HEK293 (cell line): ENCODE results near the gene HIF3A.

ENCODE experiments used
- RBAK ChIP-seq: fragments of 450-650 bp; formaldehyde crosslinking; IDR thresholded peaks from 2 replicates; pipeline ENCODE4 v1.5.1; 2016; ENCODE audit warnings: missing biosample characterization, missing genetic modification characterization
- ZNF133 ChIP-seq: fragments of 450-650 bp; formaldehyde crosslinking; IDR thresholded peaks from 2 replicates; pipeline ENCODE4 v1.5.1; 2016; ENCODE audit warnings: missing biosample characterization, missing genetic modification characterization
- ZNF221 ChIP-seq: fragments of 450-650 bp; formaldehyde crosslinking; IDR thresholded peaks from 2 replicates; pipeline ENCODE4 v1.5.1; 2017; ENCODE audit warnings: missing biosample characterization, missing genetic modification characterization, borderline replicate concordance
- ZNF23 ChIP-seq: fragments of 450-650 bp; formaldehyde crosslinking; IDR thresholded peaks from 2 replicates; pipeline ENCODE4 v1.5.1; 2016; ENCODE audit warnings: missing biosample characterization, missing genetic modification characterization, borderline replicate concordance
- ZNF292 ChIP-seq: fragments of 450-650 bp; formaldehyde crosslinking; IDR thresholded peaks from 2 replicates; pipeline ENCODE4 v1.5.1; 2016; ENCODE audit warnings: low read depth, missing biosample characterization, missing genetic modification characterization, borderline replicate concordance
- ZNF416 ChIP-seq: fragments of 450-650 bp; formaldehyde crosslinking; IDR thresholded peaks from 2 replicates; pipeline ENCODE4 v1.5.1; 2016; ENCODE audit warnings: missing biosample characterization, missing genetic modification characterization
- ZNF473 ChIP-seq: fragments of 450-650 bp; formaldehyde crosslinking; IDR thresholded peaks from 2 replicates; pipeline ENCODE4 v1.5.1; 2017; ENCODE audit warnings: missing biosample characterization, missing genetic modification characterization
- ZNF777 ChIP-seq: fragments of 450-650 bp; formaldehyde crosslinking; IDR thresholded peaks from 2 replicates; pipeline ENCODE4 v1.5.1; 2017; ENCODE audit warnings: missing biosample characterization, missing genetic modification characterization, borderline replicate concordance
- ZNF792 ChIP-seq: fragments of 450-650 bp; formaldehyde crosslinking; IDR thresholded peaks from 2 replicates; pipeline ENCODE4 v1.5.1; 2016; ENCODE audit warnings: missing biosample characterization, missing genetic modification characterization
- TF ChIP-seq, protein P1 (sequence below): fragments of 450-650 bp; formaldehyde crosslinking; IDR thresholded peaks from 2 replicates; pipeline ENCODE4 v1.5.1; 2016; ENCODE audit warnings: missing biosample characterization, missing genetic modification characterization
- TF ChIP-seq, protein P2 (sequence below): fragments of 450-650 bp; formaldehyde crosslinking; IDR thresholded peaks from 2 replicates; pipeline ENCODE4 v1.5.1; 2017; ENCODE audit warnings: missing biosample characterization, missing genetic modification characterization
- TF ChIP-seq, protein P3 (sequence below): fragments of 450-650 bp; formaldehyde crosslinking; IDR thresholded peaks from 2 replicates; pipeline ENCODE4 v1.5.1; 2016; ENCODE audit warnings: missing biosample characterization, missing genetic modification characterization, low read depth

DNA sequence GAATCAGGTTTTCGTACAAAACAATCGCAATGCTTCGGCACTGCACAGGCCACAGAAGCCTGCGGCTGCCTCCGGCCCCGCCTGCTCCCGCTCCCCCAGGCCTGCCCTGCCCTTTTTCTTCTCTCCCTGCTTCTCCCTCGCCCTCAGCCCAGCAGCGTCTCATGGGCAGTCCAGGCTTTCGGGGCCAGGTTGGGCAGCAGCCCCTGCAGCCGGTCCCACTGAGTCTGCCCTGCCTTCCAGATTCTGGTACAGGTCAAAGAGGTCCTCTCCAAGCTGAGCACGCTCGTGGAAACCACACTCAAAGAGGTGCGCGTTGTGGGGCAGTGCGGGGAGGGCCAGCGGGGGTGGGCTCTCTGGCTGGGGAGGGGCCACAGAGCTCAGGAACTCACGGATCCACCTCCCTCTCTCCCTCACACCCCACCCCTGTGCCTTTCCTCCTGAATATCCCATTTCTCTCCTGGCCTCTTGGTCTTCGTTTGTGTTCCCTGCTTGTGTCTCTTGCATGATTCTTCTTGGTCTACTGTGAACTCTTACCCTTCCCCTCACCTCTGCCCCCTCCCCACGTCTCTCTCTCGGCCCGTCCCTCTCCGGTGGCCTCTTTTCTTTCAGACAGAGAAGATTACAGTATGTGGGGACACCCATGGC, 86.5 kb downstream of the HIF3A start:
- TF ChIP-seq, protein P1, sequence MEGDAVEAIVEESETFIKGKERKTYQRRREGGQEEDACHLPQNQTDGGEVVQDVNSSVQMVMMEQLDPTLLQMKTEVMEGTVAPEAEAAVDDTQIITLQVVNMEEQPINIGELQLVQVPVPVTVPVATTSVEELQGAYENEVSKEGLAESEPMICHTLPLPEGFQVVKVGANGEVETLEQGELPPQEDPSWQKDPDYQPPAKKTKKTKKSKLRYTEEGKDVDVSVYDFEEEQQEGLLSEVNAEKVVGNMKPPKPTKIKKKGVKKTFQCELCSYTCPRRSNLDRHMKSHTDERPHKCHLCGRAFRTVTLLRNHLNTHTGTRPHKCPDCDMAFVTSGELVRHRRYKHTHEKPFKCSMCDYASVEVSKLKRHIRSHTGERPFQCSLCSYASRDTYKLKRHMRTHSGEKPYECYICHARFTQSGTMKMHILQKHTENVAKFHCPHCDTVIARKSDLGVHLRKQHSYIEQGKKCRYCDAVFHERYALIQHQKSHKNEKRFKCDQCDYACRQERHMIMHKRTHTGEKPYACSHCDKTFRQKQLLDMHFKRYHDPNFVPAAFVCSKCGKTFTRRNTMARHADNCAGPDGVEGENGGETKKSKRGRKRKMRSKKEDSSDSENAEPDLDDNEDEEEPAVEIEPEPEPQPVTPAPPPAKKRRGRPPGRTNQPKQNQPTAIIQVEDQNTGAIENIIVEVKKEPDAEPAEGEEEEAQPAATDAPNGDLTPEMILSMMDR (tag by site-specific recombination): no peak
- TF ChIP-seq, protein P2, sequence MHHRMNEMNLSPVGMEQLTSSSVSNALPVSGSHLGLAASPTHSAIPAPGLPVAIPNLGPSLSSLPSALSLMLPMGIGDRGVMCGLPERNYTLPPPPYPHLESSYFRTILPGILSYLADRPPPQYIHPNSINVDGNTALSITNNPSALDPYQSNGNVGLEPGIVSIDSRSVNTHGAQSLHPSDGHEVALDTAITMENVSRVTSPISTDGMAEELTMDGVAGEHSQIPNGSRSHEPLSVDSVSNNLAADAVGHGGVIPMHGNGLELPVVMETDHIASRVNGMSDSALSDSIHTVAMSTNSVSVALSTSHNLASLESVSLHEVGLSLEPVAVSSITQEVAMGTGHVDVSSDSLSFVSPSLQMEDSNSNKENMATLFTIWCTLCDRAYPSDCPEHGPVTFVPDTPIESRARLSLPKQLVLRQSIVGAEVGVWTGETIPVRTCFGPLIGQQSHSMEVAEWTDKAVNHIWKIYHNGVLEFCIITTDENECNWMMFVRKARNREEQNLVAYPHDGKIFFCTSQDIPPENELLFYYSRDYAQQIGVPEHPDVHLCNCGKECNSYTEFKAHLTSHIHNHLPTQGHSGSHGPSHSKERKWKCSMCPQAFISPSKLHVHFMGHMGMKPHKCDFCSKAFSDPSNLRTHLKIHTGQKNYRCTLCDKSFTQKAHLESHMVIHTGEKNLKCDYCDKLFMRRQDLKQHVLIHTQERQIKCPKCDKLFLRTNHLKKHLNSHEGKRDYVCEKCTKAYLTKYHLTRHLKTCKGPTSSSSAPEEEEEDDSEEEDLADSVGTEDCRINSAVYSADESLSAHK: no peak
- no peak for TF ChIP-seq ZNF23 (tag by site-specific recombination)
- TF ChIP-seq, protein P3, sequence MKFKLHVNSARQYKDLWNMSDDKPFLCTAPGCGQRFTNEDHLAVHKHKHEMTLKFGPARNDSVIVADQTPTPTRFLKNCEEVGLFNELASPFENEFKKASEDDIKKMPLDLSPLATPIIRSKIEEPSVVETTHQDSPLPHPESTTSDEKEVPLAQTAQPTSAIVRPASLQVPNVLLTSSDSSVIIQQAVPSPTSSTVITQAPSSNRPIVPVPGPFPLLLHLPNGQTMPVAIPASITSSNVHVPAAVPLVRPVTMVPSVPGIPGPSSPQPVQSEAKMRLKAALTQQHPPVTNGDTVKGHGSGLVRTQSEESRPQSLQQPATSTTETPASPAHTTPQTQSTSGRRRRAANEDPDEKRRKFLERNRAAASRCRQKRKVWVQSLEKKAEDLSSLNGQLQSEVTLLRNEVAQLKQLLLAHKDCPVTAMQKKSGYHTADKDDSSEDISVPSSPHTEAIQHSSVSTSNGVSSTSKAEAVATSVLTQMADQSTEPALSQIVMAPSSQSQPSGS: no peak
- no peak for TF ChIP-seq ZNF292 (tag by site-specific recombination)
- no peak for TF ChIP-seq ZNF792 (tag by site-specific recombination)
- TF ChIP-seq ZNF777 (tag by site-specific recombination): no peak
- TF ChIP-seq ZNF133 (tag by site-specific recombination): no peak
- no peak for TF ChIP-seq ZNF221 (tag by site-specific recombination)
- TF ChIP-seq RBAK (tag by site-specific recombination): no peak
- no peak for TF ChIP-seq ZNF473
- no peak for TF ChIP-seq ZNF416 (tag by site-specific recombination)
